Esophagus muscularis mucosa (tissue), 4 donors: ENCODE data around the gene SAT1. TPM values are rescaled to one million over a fixed set of nuclear protein-coding genes. Genes with fewer than 3 reads are reported as not detected.
A peak's percentile ranks its signal among the peaks of the same experiment; 100 is the strongest.

Experiments used
- DNase-seq: peaks from one replicate; pipeline ENCODE4 v3.0.0-alpha.2; 2017; ENCODE audit errors: extremely low spot score
- H3K27ac ChIP-seq, 4 donors: fragments of 200-600 bp; sonication (generic); replicated peaks in 1 of 4; 1 replicate in 3 of 4; 2 replicates in 1 of 4; pipeline ENCODE4 v1.5.1; 2016 to 2019; ENCODE audit warnings: mild to moderate bottlenecking in 1 of 4
- H3K27me3 ChIP-seq, 4 donors: fragments of 200-600 bp; sonication (generic); one replicate each; pipeline versions ENCODE4 v1.5.1 to v1.6.0; 2016 to 2019
- H3K36me3 ChIP-seq, 4 donors: fragments of 200-600 bp; sonication (generic); one replicate each; pipeline ENCODE4 v1.5.1; 2016 to 2019
- H3K4me1 ChIP-seq, 4 donors: fragments of 200-600 bp; sonication (generic); one replicate each; pipeline ENCODE4 v1.5.1; 2016 to 2019
- H3K4me3 ChIP-seq, 4 donors: fragments of 200-600 bp; sonication (generic); 1 replicate in 2 of 4; 2 replicates in 2 of 4; pipeline ENCODE4 v1.5.1; 2016 to 2019; ENCODE audit warnings: mild to moderate bottlenecking in 4 of 4, moderate library complexity in 1 of 4
- H3K9me3 ChIP-seq, 4 donors: fragments of 200-600 bp; sonication (generic); 1 replicate in 3 of 4; 2 replicates in 1 of 4; pipeline ENCODE4 v1.5.1; 2016 to 2019
- EP300 ChIP-seq: sonication (generic); formaldehyde crosslinking; IDR thresholded peaks from one replicate; pipeline ENCODE4 v1.6.1; 2017; ENCODE audit warnings: antibody characterized with exemption
- POLR2A ChIP-seq: fragments of 450-650 bp; IDR thresholded peaks from one replicate; pipeline ENCODE4 v1.6.1; 2017; ENCODE audit warnings: antibody characterized with exemption, moderate library complexity, mild to moderate bottlenecking, low read depth
- POLR2AphosphoS5 ChIP-seq, 2 donors: sonication (generic); formaldehyde crosslinking; IDR thresholded peaks; one replicate each; pipeline ENCODE4 v1.6.1; 2017; ENCODE audit warnings: antibody characterized with exemption in 2 of 2
- WGBS: methylation state at CpG from one replicate; pipeline ENCODE4 v1.1.5; 2018; 5-methylcytosine and 5-hydroxymethylcytosine counted together
- intact Hi-C: fragments of 100-400 bp; cut with DNase I; formaldehyde crosslinking; loops from one replicate; pipeline ENCODE4 v1.15.1; 2023
- total RNA-seq, 4 donors: library from RNA; depleted of rRNA; stranded (reverse); fragments of >200 nt; gene quantifications; one replicate each; pipeline versions ENCODE4 v1.1.0 to v1.2.1, GENCODE V29; 2016
- TF ChIP-seq, protein P1 (sequence below), 3 experiments: fragments of 200-600 bp in 2 of 3; fragments of 450-650 bp in 1 of 3; sonication (generic) in 2 of 3; IDR thresholded peaks; one replicate each; pipeline ENCODE4 v1.5.1; 2017 to 2019; ENCODE audit warnings: antibody characterized with exemption in 3 of 3, mild to moderate bottlenecking in 2 of 3, moderate library complexity in 1 of 3

The SAT1 gene
- total RNA-seq, 4 donors from 2014 or later, result 152 to 621 (median 206) TPM

DNA sequence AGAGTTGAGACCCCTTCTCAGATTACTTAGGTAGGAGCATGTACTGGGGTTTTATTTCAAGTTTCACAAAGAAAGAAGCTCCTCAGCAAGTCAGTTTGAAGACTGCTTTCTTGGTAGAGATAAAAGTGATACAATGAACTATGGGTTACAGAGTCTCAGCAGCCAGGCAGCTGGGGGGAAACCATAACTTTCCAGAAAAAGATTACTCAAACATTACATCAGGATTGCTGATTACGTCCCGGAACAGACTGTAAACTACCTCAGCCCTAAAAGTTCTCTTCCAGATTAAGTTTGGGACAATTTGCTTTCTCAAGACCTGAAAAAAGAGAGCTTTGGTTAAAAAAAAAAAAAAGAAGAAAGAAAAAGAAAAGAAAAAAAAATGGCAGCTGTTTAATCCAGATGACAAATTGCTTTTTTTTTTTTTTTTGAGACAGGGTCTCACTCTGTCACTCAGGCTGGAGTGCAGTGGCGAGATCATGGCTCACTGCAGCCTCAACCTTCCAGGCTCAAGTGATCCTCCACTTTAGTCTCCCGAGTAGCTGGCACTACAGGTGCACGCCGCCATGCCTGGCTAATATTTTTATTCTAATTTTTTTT lies 16.6 kb downstream of the SAT1 start:
- intact Hi-C loops, result no loop called here
- H3K27me3 ChIP-seq, result no peaks in the 10 kb centered on the region
- TF ChIP-seq, protein P1, sequence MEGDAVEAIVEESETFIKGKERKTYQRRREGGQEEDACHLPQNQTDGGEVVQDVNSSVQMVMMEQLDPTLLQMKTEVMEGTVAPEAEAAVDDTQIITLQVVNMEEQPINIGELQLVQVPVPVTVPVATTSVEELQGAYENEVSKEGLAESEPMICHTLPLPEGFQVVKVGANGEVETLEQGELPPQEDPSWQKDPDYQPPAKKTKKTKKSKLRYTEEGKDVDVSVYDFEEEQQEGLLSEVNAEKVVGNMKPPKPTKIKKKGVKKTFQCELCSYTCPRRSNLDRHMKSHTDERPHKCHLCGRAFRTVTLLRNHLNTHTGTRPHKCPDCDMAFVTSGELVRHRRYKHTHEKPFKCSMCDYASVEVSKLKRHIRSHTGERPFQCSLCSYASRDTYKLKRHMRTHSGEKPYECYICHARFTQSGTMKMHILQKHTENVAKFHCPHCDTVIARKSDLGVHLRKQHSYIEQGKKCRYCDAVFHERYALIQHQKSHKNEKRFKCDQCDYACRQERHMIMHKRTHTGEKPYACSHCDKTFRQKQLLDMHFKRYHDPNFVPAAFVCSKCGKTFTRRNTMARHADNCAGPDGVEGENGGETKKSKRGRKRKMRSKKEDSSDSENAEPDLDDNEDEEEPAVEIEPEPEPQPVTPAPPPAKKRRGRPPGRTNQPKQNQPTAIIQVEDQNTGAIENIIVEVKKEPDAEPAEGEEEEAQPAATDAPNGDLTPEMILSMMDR (IDR thresholded peaks at IDR 0.05), result no peak
- TF ChIP-seq POLR2A (no peak), POLR2AphosphoS5 (IDR thresholded peaks at IDR 0.05) (no peak), EP300 (no peak)
- H3K9me3 ChIP-seq, result no peaks in the 10 kb centered on the region
- no peak for DNase-seq
- 80% methylated on average over 6 of the region's 6 CpGs for WGBS
- H3K27ac ChIP-seq, result no peak overlapping the region
- peaks cover 0 to 22% (median 10%) of the 10 kb centered on the region in 4 donors for H3K4me1 ChIP-seq
- no peak overlapping the region for H3K4me3 ChIP-seq
- H3K36me3 ChIP-seq, result no peaks in the 10 kb centered on the region

DNA sequence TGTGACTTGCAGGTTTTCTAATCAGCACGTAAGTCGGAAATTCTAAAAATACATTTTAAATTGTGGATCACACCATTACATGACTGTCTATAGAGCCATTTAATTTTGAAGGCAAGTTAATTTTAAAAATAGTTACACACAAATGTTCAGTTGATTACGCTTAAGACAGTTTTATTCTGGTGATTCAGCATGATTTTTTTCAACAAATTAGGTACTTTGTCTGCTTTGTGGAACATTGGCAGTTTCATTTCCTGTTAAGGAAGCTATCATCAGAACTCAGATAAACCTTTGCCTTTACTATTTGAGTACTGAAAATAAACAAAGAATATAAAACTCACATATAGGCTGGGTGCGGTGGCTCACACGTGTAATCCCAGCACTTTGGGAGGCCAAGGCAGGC lies 19.5 kb downstream of the SAT1 start:
- Histone ChIP-seq H3K9me3 (no peaks in the 10 kb centered on the region), H3K4me1 (peaks cover 0 to 19% (median 4%) of the 10 kb centered on the region in 4 donors), H3K36me3 (no peaks in the 10 kb centered on the region), H3K27ac (no peak overlapping the region), H3K27me3 (no peaks in the 10 kb centered on the region), H3K4me3 (no peak overlapping the region)
- intact Hi-C loops, result no loop called here
- DNase-seq, result no peak
- TF ChIP-seq EP300 (no peak), POLR2AphosphoS5 (IDR thresholded peaks at IDR 0.05) (no peak), POLR2A (no peak)
- TF ChIP-seq, protein P1 (IDR thresholded peaks at IDR 0.05), result no peak
- 84% methylated on average over 5 of the region's 5 CpGs for WGBS

DNA sequence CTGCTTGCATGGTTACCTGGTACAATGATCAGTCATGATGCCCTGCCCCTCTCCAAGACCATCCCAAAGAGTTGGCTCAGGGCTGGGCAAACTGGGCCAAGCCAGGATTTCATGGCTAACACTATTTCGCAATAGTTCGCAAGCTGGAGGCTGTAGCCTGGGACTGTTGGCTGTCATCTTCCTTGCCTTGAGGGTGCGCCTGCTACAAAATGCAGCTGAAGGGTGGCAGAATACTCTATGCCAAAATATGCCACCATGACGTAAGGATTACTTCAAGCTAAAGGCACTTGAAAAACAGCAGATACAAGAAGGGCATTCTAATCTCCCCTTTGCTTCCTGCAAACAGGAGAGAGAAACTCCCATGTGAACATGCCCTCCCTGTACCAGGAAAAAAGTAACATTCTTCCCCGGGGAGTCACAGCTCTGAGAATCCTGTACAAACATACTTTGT lies 21.0 kb downstream of the SAT1 start:
- no peaks in the 10 kb centered on the region for H3K36me3 ChIP-seq
- DNase-seq, result no peak
- WGBS, result 70% methylated on average over 5 of the region's 5 CpGs
- H3K4me3 ChIP-seq, result no peak overlapping the region
- TF ChIP-seq, protein P1 (IDR thresholded peaks at IDR 0.05), result no peak
- no peak for TF ChIP-seq POLR2A
- TF ChIP-seq POLR2AphosphoS5 (IDR thresholded peaks at IDR 0.05), result no peak
- no peak for TF ChIP-seq EP300
- no peaks in the 10 kb centered on the region for H3K27me3 ChIP-seq
- intact Hi-C loops, result no loop called here
- H3K4me1 ChIP-seq, result peaks cover 0 to 23% (median 6%) of the 10 kb centered on the region in 4 donors
- H3K9me3 ChIP-seq, result no peaks in the 10 kb centered on the region
- H3K27ac ChIP-seq, result peak overlapping the region in 1 of 4 donors; percentile 14

DNA sequence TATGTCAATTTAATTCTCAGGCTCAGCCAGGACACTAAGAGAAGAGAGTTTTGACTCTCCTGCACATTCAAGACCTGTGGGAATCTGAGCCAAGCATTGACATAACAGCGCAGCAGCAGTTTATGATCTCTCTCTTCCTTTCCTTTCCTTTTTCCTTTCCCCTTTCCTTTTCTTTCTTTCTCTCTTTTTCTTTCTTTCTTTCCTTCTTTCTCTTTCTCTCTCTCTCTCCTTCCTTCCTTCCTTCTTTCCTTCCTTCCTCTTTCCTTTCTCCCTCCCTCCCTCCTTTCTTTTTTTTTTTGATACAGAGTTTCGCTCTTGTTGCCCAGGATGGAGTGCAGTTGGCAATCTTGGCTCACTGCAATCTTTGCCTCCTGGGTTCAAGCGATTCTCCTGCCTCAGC lies 21.6 kb downstream of the SAT1 start:
- Histone ChIP-seq H3K27ac (peak overlapping the region in 1 of 4 donors; percentile 14), H3K4me3 (no peak overlapping the region), H3K4me1 (peaks cover 0 to 23% (median 6%) of the 10 kb centered on the region in 4 donors), H3K27me3 (no peaks in the 10 kb centered on the region), H3K9me3 (no peaks in the 10 kb centered on the region), H3K36me3 (no peaks in the 10 kb centered on the region)
- TF ChIP-seq EP300 (no peak), POLR2A (no peak), POLR2AphosphoS5 (IDR thresholded peaks at IDR 0.05) (no peak)
- TF ChIP-seq, protein P1 (IDR thresholded peaks at IDR 0.05), result no peak
- no peak for DNase-seq
- intact Hi-C loops, result no loop called here
- WGBS, result 91% methylated on average over 3 of the region's 3 CpGs

DNA sequence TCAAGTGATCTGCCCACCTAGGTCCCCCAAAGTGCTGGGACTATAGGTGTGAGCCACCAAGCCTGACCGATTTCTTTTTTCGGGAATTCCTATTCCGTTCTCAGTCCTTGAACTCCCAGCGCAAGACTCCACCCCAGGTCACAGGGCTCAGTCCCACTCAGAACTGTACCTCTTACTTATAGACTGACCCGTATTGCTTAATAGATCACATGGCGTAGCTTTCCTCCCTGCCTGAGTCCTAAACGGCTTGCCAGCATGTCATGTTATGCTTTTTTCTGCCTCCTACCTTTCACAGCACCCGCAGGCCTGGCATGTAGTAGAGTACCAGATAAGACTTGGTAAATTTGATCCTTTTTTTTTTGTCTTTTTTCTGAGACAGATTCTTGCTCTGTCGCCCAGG lies 22.4 kb downstream of the SAT1 start:
- Histone ChIP-seq H3K27me3 (no peaks in the 10 kb centered on the region), H3K9me3 (no peaks in the 10 kb centered on the region), H3K4me3 (no peak overlapping the region), H3K36me3 (no peaks in the 10 kb centered on the region), H3K4me1 (peaks cover 0 to 23% (median 6%) of the 10 kb centered on the region in 4 donors), H3K27ac (no peak overlapping the region)
- intact Hi-C loops, result no loop called here
- TF ChIP-seq EP300 (no peak), POLR2AphosphoS5 (IDR thresholded peaks at IDR 0.05) (no peak), POLR2A (no peak)
- TF ChIP-seq, protein P1 (IDR thresholded peaks at IDR 0.05), result no peak
- WGBS, result 80% methylated on average over 9 of the region's 9 CpGs
- DNase-seq, result no peak
